ENCODE data around the gene MGAT2. TPM values are rescaled to one million over a fixed set of nuclear protein-coding genes. Genes with fewer than 3 reads are reported as not detected.

The MGAT2 gene
- total and polyA plus RNA-seq, 4 experiments from 2014 or later, result 35.7 to 58.7 (median 50.4) TPM

- H3K36me3 Mint-ChIP-seq, result peaks cover 6 to 34% of the 10 kb centered on the region in 2 donors
- peak overlapping the region; percentile 99 for H3K27ac ChIP-seq (ENCODE audit: low read depth, low read length)
- peaks cover 48% of the 10 kb centered on the region for H3K4me1 ChIP-seq (ENCODE audit: insufficient read depth, low read length)
- POLR2A ChIA-PET (ENCODE audit: partially characterized antibody), result interaction anchor here (0.6 to 10.7 kb wide), 41 partner anchors 8 to 687 kb away, joined by 3 to 413 read pairs (median 4); partner anchors contain the start of genes KLHDC1, KLHDC2, LRR1 and MGAT2
- peaks cover 0 to 3% (median 0%) of the 10 kb centered on the region in 8 donors for H3K9me3 Mint-ChIP-seq
- H3K4me3 ChIP-seq (ENCODE audit: low read length in 2 of 2), result peak overlapping the region; percentile 90 to 99
- peaks cover 26 to 75% (median 43%) of the 10 kb centered on the region in 4 donors for H3K4me1 Mint-ChIP-seq
- H3K27me3 ChIP-seq (ENCODE audit: insufficient read depth, low read length), result no peaks in the 10 kb centered on the region
- peak; percentile 92 to 95 (median 94) for DNase-seq
- no peaks in the 10 kb centered on the region for H3K36me3 ChIP-seq (ENCODE audit: insufficient read depth, low read length)
- H3K4me3 Mint-ChIP-seq, result peak overlapping the region; percentile 95 to 100 (median 97)
- H3K27ac Mint-ChIP-seq, result peak overlapping the region; percentile 92 to 100 (median 96)
- no peaks in the 10 kb centered on the region for H3K9me3 ChIP-seq (ENCODE audit: control insufficient read depth in 1 of 2, low read length in 2 of 2)
- peaks cover 0 to 1% of the 10 kb centered on the region in 2 donors for H3K27me3 Mint-ChIP-seq
- intact Hi-C loops (cut with micrococcal nuclease), result loop anchor here (1.0 to 10.0 kb wide), 13 partner anchors 14 to 901 kb away; partner anchors contain the start of genes DMAC2L, KLHDC1, KLHDC2 and L2HGDH
- CTCF ChIA-PET (ENCODE audit: partially characterized antibody), result interaction anchor here (0.6 to 6.6 kb wide), 38 partner anchors 11 to 595 kb away, joined by 3 to 135 read pairs (median 4); partner anchors contain the start of genes KLHDC2, LRR1, MGAT2 and NEMF
Measured at GRCh38 chr14:49633640-49634546, 13.3 kb downstream of the MGAT2 start.

GRCh38 chr14:49634547-49635334 is 14.1 kb downstream of the MGAT2 start, which contains the start of gene DNAAF2:
DNAAF2 (minus strand) TSS chr14:49635244; CDS start chr14:49635149, 95 bp downstream.
- H3K36me3 ChIP-seq (ENCODE audit: insufficient read depth, low read length), result no peaks in the 10 kb centered on the region
- peaks cover 0 to 3% (median 0%) of the 10 kb centered on the region in 8 donors for H3K9me3 Mint-ChIP-seq
- H3K27me3 ChIP-seq (ENCODE audit: insufficient read depth, low read length), result no peaks in the 10 kb centered on the region
- peaks cover 0 to 1% of the 10 kb centered on the region in 2 donors for H3K27me3 Mint-ChIP-seq
- DNase-seq, result peak; percentile 72 to 87 (median 82)
- no peaks in the 10 kb centered on the region for H3K9me3 ChIP-seq (ENCODE audit: control insufficient read depth in 1 of 2, low read length in 2 of 2)
- peaks cover 46% of the 10 kb centered on the region for H3K4me1 ChIP-seq (ENCODE audit: insufficient read depth, low read length)
- peak within 1 kb of the TSS; percentile 99 for H3K27ac ChIP-seq (ENCODE audit: low read depth, low read length)
- H3K4me3 ChIP-seq (ENCODE audit: low read length in 2 of 2), result peak within 1 kb of the TSS; percentile 90 to 99
- ChIA-PET CTCF (ENCODE audit: partially characterized antibody) (interaction anchor here (0.6 to 6.6 kb wide), 33 partner anchors 9 to 594 kb away, joined by 3 to 135 read pairs (median 5); partner anchors contain the start of genes KLHDC1, KLHDC2, LRR1 and MGAT2), POLR2A (ENCODE audit: partially characterized antibody) (interaction anchor here (0.6 to 10.7 kb wide), 38 partner anchors 11 to 686 kb away, joined by 3 to 413 read pairs (median 4); partner anchors contain the start of genes KLHDC1, KLHDC2, LRR1 and MGAT2)
- intact Hi-C loops (cut with micrococcal nuclease), result loop anchor here (1.0 to 10.0 kb wide), 13 partner anchors 14 to 900 kb away; partner anchors contain the start of genes DMAC2L, KLHDC1, KLHDC2 and L2HGDH
- peaks cover 28 to 79% (median 48%) of the 10 kb centered on the region in 4 donors for H3K4me1 Mint-ChIP-seq
- peaks cover 11 to 34% of the 10 kb centered on the region in 2 donors for H3K36me3 Mint-ChIP-seq
- peak within 1 kb of the TSS; percentile 96 to 100 (median 98) for H3K4me3 Mint-ChIP-seq
- peak within 1 kb of the TSS; percentile 98 to 100 (median 99) for H3K27ac Mint-ChIP-seq

- Mint-ChIP-seq H3K4me3 (peak overlapping the region; percentile 39 to 98 (median 74)), H3K27me3 (peaks cover 0 to 1% of the 10 kb centered on the region in 2 donors), H3K27ac (peak overlapping the region; percentile 42 to 100 (median 87)), H3K4me1 (peaks cover 32 to 83% (median 55%) of the 10 kb centered on the region in 4 donors), H3K9me3 (peaks cover 0 to 3% (median 0%) of the 10 kb centered on the region in 8 donors), H3K36me3 (peaks cover 20 to 40% of the 10 kb centered on the region in 2 donors)
- Histone ChIP-seq H3K36me3 (ENCODE audit: insufficient read depth, low read length) (no peaks in the 10 kb centered on the region), H3K27ac (ENCODE audit: low read depth, low read length) (peak overlapping the region; percentile 99), H3K27me3 (ENCODE audit: insufficient read depth, low read length) (no peaks in the 10 kb centered on the region), H3K9me3 (ENCODE audit: control insufficient read depth in 1 of 2, low read length in 2 of 2) (no peaks in the 10 kb centered on the region), H3K4me3 (ENCODE audit: low read length in 2 of 2) (no peak overlapping the region), H3K4me1 (ENCODE audit: insufficient read depth, low read length) (peaks cover 47% of the 10 kb centered on the region)
- ChIA-PET CTCF (ENCODE audit: partially characterized antibody) (interaction anchor here (1.1 to 3.8 kb wide), 5 partner anchors 16 to 193 kb away, joined by 3 to 34 read pairs (median 5); partner anchors contain the start of genes KLHDC2, MGAT2 and RPL36AL), POLR2A (ENCODE audit: partially characterized antibody) (interaction anchor here (0.6 to 10.7 kb wide), 7 partner anchors 9 to 132 kb away, joined by 3 to 413 read pairs (median 15); partner anchors contain the start of genes KLHDC1, KLHDC2, MGAT2 and RPL36AL)
- DNase-seq, result no peak
- intact Hi-C loops (cut with micrococcal nuclease), result loop anchor here (10.0 kb wide), 1 partner anchor 898 kb away; the partner anchor contains the start of gene MAP4K5
Measured at GRCh38 chr14:49636866-49637265, 16.3 kb downstream of the MGAT2 start.

- no peak for DNase-seq
- Mint-ChIP-seq H3K27ac (peak overlapping the region; percentile 6 to 100 (median 87)), H3K4me3 (peak overlapping the region in 4 of 8 donors; percentile 4 to 52 (median 33)), H3K27me3 (peaks cover 0 to 1% of the 10 kb centered on the region in 2 donors), H3K9me3 (peaks cover 0 to 3% (median 0%) of the 10 kb centered on the region in 8 donors), H3K36me3 (peaks cover 20 to 40% of the 10 kb centered on the region in 2 donors), H3K4me1 (peaks cover 36 to 83% (median 58%) of the 10 kb centered on the region in 4 donors)
- H3K36me3 ChIP-seq (ENCODE audit: insufficient read depth, low read length), result no peaks in the 10 kb centered on the region
- H3K4me3 ChIP-seq (ENCODE audit: low read length in 2 of 2), result no peak overlapping the region
- intact Hi-C loops (cut with micrococcal nuclease), result loop anchor here (10.0 kb wide), 1 partner anchor 897 kb away; the partner anchor contains the start of gene MAP4K5
- ChIA-PET CTCF (ENCODE audit: partially characterized antibody) (interaction anchor here (1.1 to 3.8 kb wide), 5 partner anchors 17 to 192 kb away, joined by 3 to 34 read pairs (median 5); partner anchors contain the start of genes KLHDC2, MGAT2 and RPL36AL), POLR2A (ENCODE audit: partially characterized antibody) (interaction anchor here (7.5 to 10.7 kb wide), 2 partner anchors 15 to 131 kb away, joined by 153 to 413 read pairs; partner anchors contain the start of genes KLHDC2, MGAT2 and RPL36AL)
- peaks cover 47% of the 10 kb centered on the region for H3K4me1 ChIP-seq (ENCODE audit: insufficient read depth, low read length)
- H3K9me3 ChIP-seq (ENCODE audit: control insufficient read depth in 1 of 2, low read length in 2 of 2), result no peaks in the 10 kb centered on the region
- no peaks in the 10 kb centered on the region for H3K27me3 ChIP-seq (ENCODE audit: insufficient read depth, low read length)
- no peak overlapping the region for H3K27ac ChIP-seq (ENCODE audit: low read depth, low read length)
Measured at GRCh38 chr14:49637534-49638078, 17.0 kb downstream of the MGAT2 start.

GRCh38 chr14:49640540-49641417 is 20.2 kb downstream of the MGAT2 start:
- Mint-ChIP-seq H3K27ac (peak overlapping the region; percentile 29 to 88 (median 67)), H3K4me1 (peaks cover 38 to 71% (median 59%) of the 10 kb centered on the region in 4 donors), H3K9me3 (no peaks in the 10 kb centered on the region), H3K27me3 (no peaks in the 10 kb centered on the region), H3K36me3 (peaks cover 20 to 25% of the 10 kb centered on the region in 2 donors), H3K4me3 (no peak overlapping the region)
- Histone ChIP-seq H3K27ac (ENCODE audit: low read depth, low read length) (no peak overlapping the region), H3K9me3 (ENCODE audit: control insufficient read depth in 1 of 2, low read length in 2 of 2) (no peaks in the 10 kb centered on the region), H3K4me1 (ENCODE audit: insufficient read depth, low read length) (peaks cover 48% of the 10 kb centered on the region), H3K27me3 (ENCODE audit: insufficient read depth, low read length) (no peaks in the 10 kb centered on the region), H3K4me3 (ENCODE audit: low read length in 2 of 2) (no peak overlapping the region), H3K36me3 (ENCODE audit: insufficient read depth, low read length) (no peaks in the 10 kb centered on the region)
- intact Hi-C loops (cut with micrococcal nuclease), result no loop called here
- POLR2A ChIA-PET (ENCODE audit: partially characterized antibody), result interaction anchor here (1.0 to 1.6 kb wide), 5 partner anchors 20 to 222 kb away, joined by 3 to 5 read pairs (median 4); partner anchors contain the start of genes KLHDC2, MGAT2, RPL36AL and RPS29
- CTCF ChIA-PET (ENCODE audit: partially characterized antibody), result interaction anchor here (0.7 kb wide), 1 partner anchor 1463 kb away, joined by 3 read pairs; no protein-coding TSS in a partner anchor
- no peak for DNase-seq
